HL-60/S4 (cell line): Measurements from ENCODE around the gene CRABP2.

Source experiments
- in situ Hi-C: fragments of 300-500 bp; cut with MboI; formaldehyde crosslinking; loops from 2 replicates; pipeline ENCODE4 v1.14.3; 2022; ENCODE audit warnings: low sequenced_read_pairs

The CRABP2 gene

GRCh38 chr1:156709757-156710489 is 4.5 kb upstream of the CRABP2 start:
- in situ Hi-C loops: no loop called here

GRCh38 chr1:156709031-156709430 is 3.6 kb upstream of the CRABP2 start:
- in situ Hi-C loops: no loop called here

DNA sequence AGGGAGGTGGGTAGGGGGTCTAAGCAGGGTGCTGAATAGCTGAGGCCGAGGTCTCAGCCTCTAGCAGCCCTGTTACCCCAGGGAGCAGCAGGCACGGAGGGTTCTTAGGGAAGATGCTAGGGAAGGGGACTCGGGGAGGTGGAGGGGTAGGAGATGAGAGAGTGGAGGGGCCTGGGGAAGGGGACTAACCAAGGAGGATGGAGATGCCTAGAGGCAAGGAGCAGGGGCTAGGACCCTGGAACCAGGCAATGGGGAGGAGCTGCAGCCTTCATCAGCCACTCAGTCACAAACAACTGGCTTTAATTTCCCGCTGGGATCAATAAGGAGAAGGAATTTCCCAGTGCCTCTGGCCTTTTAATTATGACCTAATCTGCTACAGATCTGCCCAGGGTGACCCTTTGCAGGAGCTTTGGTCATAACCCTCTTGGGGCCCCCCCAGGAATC is 2.9 kb upstream of the CRABP2 start:
- in situ Hi-C loops: no loop called here

- in situ Hi-C loops: no loop called here
Measured at GRCh38 chr1:156707417-156708217, 2.2 kb upstream of the CRABP2 start.

DNA sequence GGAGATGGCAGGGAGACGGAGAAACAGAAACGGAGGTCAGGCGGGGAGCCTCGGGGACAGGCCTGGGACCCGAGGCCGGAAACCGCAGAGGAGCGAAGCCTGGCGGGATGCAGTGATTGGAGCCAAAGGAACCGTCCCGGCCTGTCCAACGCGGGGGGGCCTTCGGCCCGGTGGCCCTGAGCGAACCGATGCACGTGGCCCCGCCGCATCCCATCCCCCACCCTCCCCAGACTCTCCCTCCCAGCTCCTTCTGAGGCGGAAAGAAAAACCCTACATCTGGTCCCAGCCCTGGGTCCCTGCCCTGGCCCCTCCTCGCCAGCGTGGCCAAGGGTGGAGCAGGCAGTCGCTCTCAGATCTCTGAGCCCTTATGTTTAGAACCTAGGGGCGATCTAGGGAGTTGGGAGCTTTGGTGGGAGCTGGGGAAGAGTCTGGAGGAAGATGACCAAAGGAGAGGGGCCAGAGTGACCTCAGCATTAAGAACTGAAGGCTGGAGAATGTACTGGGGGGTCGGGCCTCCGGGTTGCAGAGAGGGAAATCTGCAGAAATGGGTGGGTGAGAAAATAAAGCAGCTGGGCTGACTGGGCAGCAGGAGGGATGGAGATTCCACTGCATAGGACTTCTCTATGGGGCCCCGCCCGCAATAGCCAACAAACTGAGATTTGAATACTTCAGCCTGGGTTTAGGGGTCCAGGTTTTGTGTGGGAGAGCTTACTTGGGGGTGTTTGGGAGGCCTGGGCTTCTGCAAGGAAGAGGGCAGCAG is 1.5 kb upstream of the CRABP2 start:
- in situ Hi-C loops: no loop called here

DNA sequence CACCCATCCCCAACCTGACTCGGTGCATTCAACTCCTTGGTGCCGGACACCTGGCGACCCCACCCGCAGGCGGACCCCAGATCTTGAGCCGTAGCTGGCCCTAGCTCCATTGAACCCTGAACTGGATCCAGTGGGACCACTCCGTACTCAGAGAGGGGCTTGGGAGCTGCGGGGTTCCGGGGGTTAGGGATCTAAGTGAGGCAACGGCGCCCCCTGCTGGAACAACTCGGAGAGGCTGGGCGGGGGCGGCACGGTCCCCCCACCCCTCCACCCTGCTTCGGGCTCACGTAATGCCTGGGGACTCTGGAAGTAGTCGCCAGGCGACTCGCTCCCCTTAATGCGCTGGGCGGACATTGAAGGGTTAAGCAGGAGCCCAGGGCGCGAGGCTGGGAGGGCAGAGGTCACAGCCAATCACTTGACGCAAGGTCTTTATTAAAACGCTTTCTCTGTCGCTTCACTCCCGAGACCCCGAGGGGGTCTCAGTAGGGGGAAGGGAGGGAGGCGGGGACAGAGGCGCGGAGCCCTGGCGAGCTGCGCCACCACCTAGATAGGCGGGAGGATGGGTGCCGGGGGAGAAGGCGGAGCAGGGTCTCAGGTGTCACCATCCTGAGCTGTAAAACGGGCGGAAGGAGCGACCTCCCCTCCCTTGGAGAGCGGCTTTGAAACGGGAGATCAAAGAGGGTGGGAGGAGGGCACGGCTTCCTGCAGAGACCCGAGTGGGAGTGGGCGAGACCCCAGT is 704 bp upstream of the CRABP2 start:
- in situ Hi-C loops: no loop called here

DNA sequence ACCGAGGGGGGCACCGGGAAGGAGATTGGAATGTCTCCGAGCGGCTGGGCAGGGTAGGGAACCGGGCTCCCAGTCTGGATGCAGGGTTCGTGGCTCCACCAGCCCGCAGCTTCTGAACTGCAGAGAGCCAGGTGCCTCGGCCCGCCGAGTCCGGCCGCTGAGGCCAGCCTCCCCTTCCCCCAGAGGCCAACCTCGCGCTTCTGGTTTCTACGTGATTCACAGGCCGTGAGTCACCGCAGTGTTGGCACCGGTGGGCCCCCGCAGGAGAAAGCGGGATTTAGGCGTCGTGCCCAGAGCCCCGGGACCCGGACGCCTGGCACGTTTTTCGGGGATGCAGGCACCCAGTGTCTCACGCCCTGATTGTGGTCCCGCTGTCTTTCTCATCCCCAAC is 458 bp downstream of the CRABP2 start:
- in situ Hi-C loops: no loop called here

DNA sequence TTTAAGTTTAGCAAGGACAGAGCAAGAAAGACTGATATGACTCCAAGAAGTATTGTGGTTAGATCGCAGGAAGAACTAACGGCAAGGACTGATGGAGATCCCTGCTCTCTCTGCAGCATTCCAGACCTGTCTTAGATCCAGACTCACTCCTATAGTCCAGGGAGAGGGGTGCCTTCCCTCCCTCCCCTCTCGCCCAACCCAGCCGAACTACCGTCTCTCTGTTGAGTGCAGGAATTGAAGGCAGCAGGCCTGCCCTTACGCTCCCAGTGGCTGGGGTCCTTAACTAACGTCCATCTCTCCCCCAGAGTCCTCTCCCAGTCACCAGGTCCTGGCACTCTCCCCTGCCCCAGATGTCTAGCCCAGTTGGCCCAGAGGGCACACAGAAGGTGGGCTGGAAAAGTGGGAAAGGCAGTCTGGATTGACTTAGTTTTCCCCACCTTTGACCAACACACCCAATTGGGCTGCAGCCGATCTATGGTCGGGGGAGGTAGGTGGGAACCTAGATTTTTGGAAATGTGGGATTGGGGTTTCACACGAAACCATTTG is 1.1 kb downstream of the CRABP2 start:
- in situ Hi-C loops: no loop called here

GRCh38 chr1:156703741-156704140 is 1.6 kb downstream of the CRABP2 start:
- in situ Hi-C loops: no loop called here

- in situ Hi-C loops: no loop called here
Measured at GRCh38 chr1:156703336-156703735, 2.0 kb downstream of the CRABP2 start.

- in situ Hi-C loops: no loop called here
Measured at GRCh38 chr1:156700736-156701531, 4.4 kb downstream of the CRABP2 start.

DNA sequence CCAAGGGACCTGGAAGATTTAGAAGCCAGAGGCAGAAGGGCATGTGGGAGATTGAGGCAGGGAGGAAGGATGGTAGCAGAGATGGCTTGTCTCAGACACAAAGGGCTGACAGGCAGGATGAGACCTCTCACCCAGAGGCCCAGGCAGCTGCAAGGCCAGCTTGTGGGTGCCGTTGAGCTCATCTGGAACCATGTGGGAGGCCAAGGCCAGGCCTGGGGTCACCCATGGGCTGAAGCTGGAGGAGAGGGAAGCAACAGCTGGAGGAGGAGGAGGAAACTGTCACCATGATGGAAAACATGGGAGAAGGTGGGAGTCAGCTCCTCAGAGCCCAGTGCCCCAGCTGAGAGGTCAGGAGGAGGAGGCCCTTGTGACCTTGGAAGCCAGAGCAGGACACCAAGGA is 6.4 kb downstream of the CRABP2 start:
- in situ Hi-C loops: no loop called here

- in situ Hi-C loops: no loop called here
Measured at GRCh38 chr1:156697481-156697880, 7.9 kb downstream of the CRABP2 start.

GRCh38 chr1:156696755-156697154 is 8.6 kb downstream of the CRABP2 start:
- in situ Hi-C loops: no loop called here

DNA sequence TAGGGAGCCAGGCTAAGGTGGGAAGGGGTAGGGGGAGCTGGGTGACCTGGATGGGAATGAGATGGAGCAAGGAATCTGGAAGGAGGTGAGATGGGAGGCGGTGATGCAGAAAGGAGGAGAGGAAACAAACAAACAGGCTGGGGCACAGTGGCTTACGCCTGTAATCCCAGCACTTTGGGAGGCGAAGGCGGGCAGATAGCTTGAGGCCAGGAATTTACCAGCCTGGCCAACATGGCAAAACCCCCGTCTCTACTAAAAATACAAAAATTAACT is 10.8 kb downstream of the CRABP2 start:
- in situ Hi-C loops: no loop called here

DNA sequence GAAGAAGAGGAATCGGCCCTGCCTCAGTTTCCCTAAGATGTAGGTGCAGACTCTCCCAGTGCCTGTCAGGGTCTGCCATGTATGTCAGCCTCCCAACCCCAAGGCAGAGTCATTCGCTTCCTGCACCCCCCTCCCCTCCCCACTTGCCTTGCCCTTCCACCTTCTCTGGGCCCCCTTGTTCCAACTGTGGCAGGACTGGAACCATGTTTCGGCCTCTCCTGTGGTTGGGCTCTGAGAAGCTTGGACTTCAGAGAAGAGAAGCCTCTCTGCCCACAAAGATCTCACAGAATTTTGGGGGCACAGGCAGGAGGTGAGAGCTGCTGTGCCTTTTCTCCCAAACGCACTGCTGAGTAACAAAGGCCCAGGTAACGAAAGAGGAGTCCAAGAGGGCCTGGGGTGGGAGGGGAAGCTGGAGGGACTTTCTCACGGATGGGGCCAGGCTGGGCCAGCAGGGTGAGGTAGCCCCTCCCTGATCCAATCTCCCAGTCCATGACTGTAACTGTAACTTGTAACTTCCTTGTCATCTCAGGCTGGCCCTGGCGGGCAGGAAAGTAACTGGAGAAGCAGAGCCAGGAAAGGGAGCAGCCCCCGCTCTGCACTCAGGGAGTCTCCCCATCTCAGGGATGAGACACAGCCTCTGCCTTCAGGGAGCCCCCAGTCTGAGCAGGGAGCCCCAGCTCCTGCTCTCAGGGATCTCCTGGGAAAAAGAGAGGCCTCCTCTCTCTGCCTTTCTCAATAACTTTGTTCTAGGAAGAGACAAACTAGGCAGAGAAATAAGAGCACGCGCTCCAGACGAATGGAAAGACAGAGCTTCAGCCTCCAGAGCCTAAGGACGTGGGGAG is 11.3 kb downstream of the CRABP2 start:
- in situ Hi-C loops: no loop called here

DNA sequence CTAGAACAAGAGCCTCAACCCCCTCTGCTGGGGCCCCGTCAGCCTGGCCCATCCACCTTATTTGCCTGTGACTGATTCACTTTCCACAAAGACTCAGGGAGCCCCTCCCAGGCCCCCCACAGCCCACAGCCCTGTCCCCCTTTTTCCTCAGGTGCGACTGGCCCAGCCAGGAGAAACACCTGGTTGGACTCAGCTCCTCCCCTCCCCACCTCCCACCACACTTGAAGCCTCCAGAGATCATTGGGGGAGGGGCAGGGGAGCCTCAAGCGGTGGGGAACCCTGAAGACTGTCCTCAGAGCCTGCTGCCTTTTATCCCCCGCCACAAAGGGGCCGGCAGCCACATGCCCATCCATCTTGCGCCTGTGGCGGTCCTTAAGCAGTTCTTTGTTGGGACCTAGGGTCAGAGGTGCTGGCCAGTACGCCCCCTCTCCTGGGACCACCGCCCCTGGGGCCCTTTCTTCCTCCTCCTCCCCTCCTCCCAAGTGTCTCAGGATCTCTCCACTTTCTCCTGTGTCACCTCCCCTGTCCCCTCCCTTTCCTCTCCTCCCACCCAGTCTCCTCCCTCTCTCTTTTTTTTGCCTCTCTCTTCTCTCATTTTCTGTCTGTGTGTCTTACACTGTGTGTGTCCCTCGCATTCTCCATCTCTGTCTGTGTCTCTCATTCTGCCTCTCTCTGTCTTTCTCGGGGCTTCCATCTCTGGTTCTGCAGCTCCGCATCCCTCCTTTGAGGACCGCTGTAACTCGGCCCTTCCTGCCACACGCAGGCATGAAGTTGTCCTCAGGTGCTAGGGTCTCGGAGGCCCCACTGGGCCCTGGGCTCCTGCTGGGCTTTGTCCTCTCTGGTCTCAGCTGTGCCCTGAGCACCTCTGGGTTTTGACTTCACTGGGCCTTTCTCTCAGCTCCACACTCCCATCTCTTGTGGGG is 12.2 kb downstream of the CRABP2 start:
- in situ Hi-C loops: no loop called here

- in situ Hi-C loops: no loop called here
Measured at GRCh38 chr1:156692441-156692924, 12.9 kb downstream of the CRABP2 start.
